ENCODE results near the gene RLN1.

DNA sequence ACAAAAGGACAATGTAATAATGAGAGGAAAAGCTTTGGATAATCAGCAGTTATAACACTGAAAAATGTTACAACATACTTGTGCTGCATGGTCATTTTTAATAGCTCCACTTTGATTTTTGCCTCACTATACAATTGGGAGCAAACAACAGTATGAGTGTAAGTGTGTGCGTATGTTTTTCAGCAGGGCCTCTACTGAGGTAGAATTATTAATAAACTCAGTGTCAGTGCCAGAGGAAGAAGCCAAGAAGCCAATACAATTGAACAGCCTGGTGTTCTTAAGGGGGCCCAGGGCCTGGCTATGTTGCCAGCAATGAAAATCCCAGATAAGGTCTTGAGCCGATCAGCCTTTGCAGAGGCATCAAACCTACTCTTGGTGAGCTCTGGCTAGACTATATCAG is 16.1 kb upstream of the RLN1 start:
- TF ChIP-seq TAF1 (IDR thresholded peaks at IDR 0.05; ENCODE audit: borderline replicate concordance, insufficient read depth, low read length) (no peak), POLR2AphosphoS5 (IDR thresholded peaks at IDR 0.05; ENCODE audit: low read depth, low read length) (no peak), SIN3A (IDR thresholded peaks at IDR 0.05; ENCODE audit: borderline replicate concordance, insufficient read depth, low read length) (no peak)
- TF ChIP-seq, protein P1, sequence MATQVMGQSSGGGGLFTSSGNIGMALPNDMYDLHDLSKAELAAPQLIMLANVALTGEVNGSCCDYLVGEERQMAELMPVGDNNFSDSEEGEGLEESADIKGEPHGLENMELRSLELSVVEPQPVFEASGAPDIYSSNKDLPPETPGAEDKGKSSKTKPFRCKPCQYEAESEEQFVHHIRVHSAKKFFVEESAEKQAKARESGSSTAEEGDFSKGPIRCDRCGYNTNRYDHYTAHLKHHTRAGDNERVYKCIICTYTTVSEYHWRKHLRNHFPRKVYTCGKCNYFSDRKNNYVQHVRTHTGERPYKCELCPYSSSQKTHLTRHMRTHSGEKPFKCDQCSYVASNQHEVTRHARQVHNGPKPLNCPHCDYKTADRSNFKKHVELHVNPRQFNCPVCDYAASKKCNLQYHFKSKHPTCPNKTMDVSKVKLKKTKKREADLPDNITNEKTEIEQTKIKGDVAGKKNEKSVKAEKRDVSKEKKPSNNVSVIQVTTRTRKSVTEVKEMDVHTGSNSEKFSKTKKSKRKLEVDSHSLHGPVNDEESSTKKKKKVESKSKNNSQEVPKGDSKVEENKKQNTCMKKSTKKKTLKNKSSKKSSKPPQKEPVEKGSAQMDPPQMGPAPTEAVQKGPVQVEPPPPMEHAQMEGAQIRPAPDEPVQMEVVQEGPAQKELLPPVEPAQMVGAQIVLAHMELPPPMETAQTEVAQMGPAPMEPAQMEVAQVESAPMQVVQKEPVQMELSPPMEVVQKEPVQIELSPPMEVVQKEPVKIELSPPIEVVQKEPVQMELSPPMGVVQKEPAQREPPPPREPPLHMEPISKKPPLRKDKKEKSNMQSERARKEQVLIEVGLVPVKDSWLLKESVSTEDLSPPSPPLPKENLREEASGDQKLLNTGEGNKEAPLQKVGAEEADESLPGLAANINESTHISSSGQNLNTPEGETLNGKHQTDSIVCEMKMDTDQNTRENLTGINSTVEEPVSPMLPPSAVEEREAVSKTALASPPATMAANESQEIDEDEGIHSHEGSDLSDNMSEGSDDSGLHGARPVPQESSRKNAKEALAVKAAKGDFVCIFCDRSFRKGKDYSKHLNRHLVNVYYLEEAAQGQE (IDR thresholded peaks at IDR 0.05; ENCODE audit: insufficient read depth in 1 of 2, low read depth in 2 of 2, low read length in 2 of 2) = no peak

Measured in PFSK-1 (cell line).